GM12878 (cell line): ENCODE results near the gene GLRX2. TPM values are rescaled to one million over a fixed set of nuclear protein-coding genes. Genes with fewer than 3 reads are reported as not detected.

Experiments used
- ATAC-seq: fragments of 200-7000 bp; cut with Tn5 transposase; 3 replicates; pipeline ENCODE4 v1.9.1; 2020; ENCODE audit warnings: mild to moderate bottlenecking, moderate library complexity
- BruUV-seq: library from RNA; stranded (reverse); fragments of 400-500 nt; replicated peaks from 2 replicates; lab custom pipeline; 2021; lab: Mats Ljungman, UMichigan
- CTCF ChIA-PET: fragments of 300-600 bp; sonication (Branson Sonifier 250); formaldehyde crosslinking; extraction: SDS; loops from one replicate; lab custom pipeline; 2021; ENCODE audit warnings: inconsistent platforms; lab: Yijun Ruan, JAX
- POLR2A ChIA-PET: fragments of 350-600 bp; formaldehyde crosslinking; extraction: SDS; loops from one replicate; lab custom pipeline; 2021; ENCODE audit warnings: inconsistent platforms; lab: Charles Lee
- RAD21 ChIA-PET: fragments of 300-600 bp; sonication (Branson Sonifier 250); formaldehyde crosslinking; loops from one replicate; lab custom pipeline; 2023; ENCODE audit warnings: antibody characterized with exemption; ENCODE audit not compliant: unreplicated experiment; lab: Charles Lee
- SMC1A ChIA-PET: fragments of 300-600 bp; sonication (Branson Sonifier 250); formaldehyde crosslinking; loops from one replicate; lab custom pipeline; 2023; ENCODE audit not compliant: unreplicated experiment, uncharacterized antibody; lab: Charles Lee
- DNase-seq: peaks from one replicate; pipeline ENCODE4 v3.0.0-alpha.2; 2011; ENCODE audit warnings: low read depth, low spot score
- FAIRE-seq: peaks from 3 replicates; lab custom pipeline; 2011; peaks lifted over from hg19 to GRCh38; lab: Jason Lieb, UNC
- H2AFZ ChIP-seq: 2 replicates; pipeline ENCODE4 v1.6.0; 2011; ENCODE audit warnings: low read depth, low read length, control low read depth; ENCODE audit not compliant: control insufficient read depth
- H3K27ac ChIP-seq: 2 replicates; pipeline ENCODE4 v1.5.1; 2011; ENCODE audit warnings: control low read depth; ENCODE audit not compliant: control insufficient read depth, insufficient read depth
- H3K27me3 ChIP-seq, 2 experiments: replicated peaks in 1 of 2; 2 replicates each; pipeline versions ENCODE4 v1.6.0 to v1.6.1; 2011; ENCODE audit warnings: low read length in 1 of 2; ENCODE audit not compliant: control insufficient read depth in 2 of 2, insufficient read depth in 2 of 2
- H3K36me3 ChIP-seq, 2 experiments: 2 replicates each; pipeline ENCODE4 v1.5.1; 2011; ENCODE audit warnings: low read length in 1 of 2; ENCODE audit not compliant: control insufficient read depth in 2 of 2, insufficient read depth in 2 of 2
- H3K4me1 ChIP-seq: 2 replicates; pipeline ENCODE4 v1.6.1; 2011; ENCODE audit warnings: mild to moderate bottlenecking, low read length, moderate library complexity, mixed read lengths; ENCODE audit not compliant: control insufficient read depth, insufficient read depth
- H3K4me2 ChIP-seq: 2 replicates; pipeline ENCODE4 v1.6.0; 2011; ENCODE audit warnings: control low read depth; ENCODE audit not compliant: control insufficient read depth, insufficient read depth
- H3K4me3 ChIP-seq: fragments of 200-600 bp; sonication (generic); 2 replicates; pipeline ENCODE4 v1.5.1; 2016
- H3K79me2 ChIP-seq: 2 replicates; pipeline ENCODE4 v1.6.0; 2011; ENCODE audit warnings: low read length; ENCODE audit not compliant: control insufficient read depth, insufficient read depth
- H3K9ac ChIP-seq: 2 replicates; pipeline ENCODE4 v1.8.0; 2011; ENCODE audit warnings: low read length, control low read depth, mixed read lengths; ENCODE audit not compliant: control insufficient read depth, insufficient read depth
- H3K9me3 ChIP-seq: replicated peaks from 3 replicates; pipeline ENCODE4 v1.5.1; 2011; ENCODE audit warnings: mild to moderate bottlenecking, low read length; ENCODE audit not compliant: control insufficient read depth, insufficient read depth
- H4K20me1 ChIP-seq: 2 replicates; pipeline ENCODE4 v1.6.0; 2011; ENCODE audit not compliant: control insufficient read depth, insufficient read depth
- GATAD2B ChIP-seq: fragments of 450-650 bp; conservative IDR thresholded peaks from 2 replicates; pipeline ENCODE4 v1.6.1; 2017; ENCODE audit warnings: low read depth, mild to moderate bottlenecking, moderate library complexity
- HCFC1 ChIP-seq: fragments of 150-350 bp; IDR thresholded peaks from 2 replicates; pipeline ENCODE4 v1.6.1; 2014; ENCODE audit warnings: low read length
- MAX ChIP-seq: IDR thresholded peaks from 2 replicates; pipeline ENCODE4 v1.6.1; 2012; ENCODE audit warnings: low read depth, low read length, improper control_type of control experiment
- ZBTB4 ChIP-seq: fragments of 450-650 bp; formaldehyde crosslinking; IDR thresholded peaks from 2 replicates; pipeline ENCODE4 v1.4.0; 2022; ENCODE audit warnings: mild to moderate bottlenecking, moderate library complexity
- WGBS: methylation state at CpG from one replicate; pipeline ENCODE4 v1.1.6; 2016; ENCODE audit warnings: low lambda C conversion rate; ENCODE audit not compliant: insufficient replicate concordance, insufficient coverage; ENCODE audit errors: missing lambda C conversion rate; 5-methylcytosine and 5-hydroxymethylcytosine counted together
- in situ Hi-C: fragments of 300-500 bp; cut with MboI; formaldehyde crosslinking; loops from 9 replicates; pipeline ENCODE4 v1.14.3; 2018; ENCODE audit warnings: mixed read lengths
- intact Hi-C: fragments of 100-400 bp; cut with micrococcal nuclease; formaldehyde crosslinking; loops from one replicate; pipeline ENCODE4 v1.14.2; 2022; ENCODE audit not compliant: unreplicated experiment
- polyA plus RNA-seq, 11 experiments: library from polyadenylated mRNA; depleted of rRNA in 4 of 11; unstranded in 6 of 11; stranded (reverse) in 5 of 11; fragments of >200 nt; fragmentation: Nextera tagmentation in 4 of 11; fragmentation: Illumina TruSeq in 1 of 11; extraction: Ambion mirVana in 4 of 11; extraction: Trizol in 1 of 11; gene quantifications; 1 replicate in 1 of 11; 2 replicates in 10 of 11; pipeline versions ENCODE4 v1.2.1 to v1.2.3, GENCODE V29; 2011 to 2016; ENCODE audit warnings: inconsistent platforms in 2 of 11, missing spikeins in 2 of 11, low read depth in 1 of 11
- total RNA-seq, 4 experiments: library from RNA; depleted of rRNA in 3 of 4; stranded (reverse); fragments of >200 nt in 3 of 4; fragmentation: Illumina TruSeq in 1 of 4; extraction: Trizol in 1 of 4; gene quantifications; 2 replicates each; pipeline versions ENCODE4 v1.2.1 to v1.2.3, GENCODE V29; 2013 to 2021
- TF ChIP-seq, protein P1 (sequence below), 3 experiments: IDR thresholded peaks in 2 of 3; conservative IDR thresholded peaks in 1 of 3; 2 replicates each; pipeline ENCODE4 v1.5.1; 2011; ENCODE audit warnings: low read depth in 3 of 3, low read length in 3 of 3, mild to moderate bottlenecking in 3 of 3, control low read depth in 2 of 3, moderate library complexity in 2 of 3, inconsistent platforms in 1 of 3, mixed read lengths in 1 of 3; ENCODE audit not compliant: control insufficient read depth in 2 of 3, insufficient read depth in 1 of 3; ENCODE audit errors: extremely low read depth in 1 of 3
- TF ChIP-seq, protein P2 (sequence below): fragments of 450-650 bp; IDR thresholded peaks from 2 replicates; pipeline ENCODE4 v1.6.1; 2017; ENCODE audit warnings: antibody characterized with exemption, mild to moderate bottlenecking, moderate library complexity

Gene GLRX2
- total and polyA plus RNA-seq, 10 of the 15 experiments (the other 5 are each of a cell fraction or from before 2014, with no cell fraction given), result 5.5 to 67.6 (median 16.6) TPM

DNA sequence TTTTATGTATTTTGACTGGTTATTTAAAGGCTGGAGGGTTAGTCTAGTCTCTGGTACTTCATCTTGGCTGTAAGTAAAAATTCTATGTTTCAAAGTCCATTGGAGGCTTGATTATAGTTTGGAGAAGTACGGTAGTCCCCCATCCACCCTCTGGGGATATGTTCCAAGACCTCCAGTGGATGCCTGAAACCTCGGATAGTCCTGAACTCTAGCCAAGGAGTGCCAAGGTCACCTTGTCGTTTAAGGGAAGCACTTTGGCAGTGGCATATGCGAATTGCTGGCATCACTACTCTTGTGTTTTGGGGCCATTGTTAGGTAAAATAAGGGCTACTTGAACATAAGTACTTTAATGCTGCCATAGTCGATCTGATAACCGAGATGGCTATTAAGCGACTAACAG lies 35.0 kb upstream of the GLRX2 start:
- ATAC-seq (no peak), DNase-seq (no peak), FAIRE-seq (no peak)
- ChIA-PET CTCF (no interaction called here), SMC1A (no interaction called here), RAD21 (no interaction called here), POLR2A (no interaction called here)
- Histone ChIP-seq H3K27ac (no peak overlapping the region), H3K27me3 (no peaks in the 10 kb centered on the region), H3K79me2 (no peaks in the 10 kb centered on the region; the same call in 1 of the 2 replicates), H2AFZ (no peak overlapping the region), H3K4me3 (no peak overlapping the region), H3K36me3 (peaks cover 3 to 28% of the 10 kb centered on the region in 2 experiments; a peak in 3 of 4 replicates), H4K20me1 (no peaks in the 10 kb centered on the region), H3K4me2 (no peak overlapping the region), H3K9me3 (no peaks in the 10 kb centered on the region), H3K4me1 (no peaks in the 10 kb centered on the region), H3K9ac (no peak overlapping the region)
- WGBS, result 98% methylated on average over 7 of the region's 7 CpGs
- intact Hi-C loops, result no loop called here
- no TSS peak for BruUV-seq
- TF ChIP-seq MAX, result no peak
- no peak for TF ChIP-seq GATAD2B
- TF ChIP-seq, protein P1, sequence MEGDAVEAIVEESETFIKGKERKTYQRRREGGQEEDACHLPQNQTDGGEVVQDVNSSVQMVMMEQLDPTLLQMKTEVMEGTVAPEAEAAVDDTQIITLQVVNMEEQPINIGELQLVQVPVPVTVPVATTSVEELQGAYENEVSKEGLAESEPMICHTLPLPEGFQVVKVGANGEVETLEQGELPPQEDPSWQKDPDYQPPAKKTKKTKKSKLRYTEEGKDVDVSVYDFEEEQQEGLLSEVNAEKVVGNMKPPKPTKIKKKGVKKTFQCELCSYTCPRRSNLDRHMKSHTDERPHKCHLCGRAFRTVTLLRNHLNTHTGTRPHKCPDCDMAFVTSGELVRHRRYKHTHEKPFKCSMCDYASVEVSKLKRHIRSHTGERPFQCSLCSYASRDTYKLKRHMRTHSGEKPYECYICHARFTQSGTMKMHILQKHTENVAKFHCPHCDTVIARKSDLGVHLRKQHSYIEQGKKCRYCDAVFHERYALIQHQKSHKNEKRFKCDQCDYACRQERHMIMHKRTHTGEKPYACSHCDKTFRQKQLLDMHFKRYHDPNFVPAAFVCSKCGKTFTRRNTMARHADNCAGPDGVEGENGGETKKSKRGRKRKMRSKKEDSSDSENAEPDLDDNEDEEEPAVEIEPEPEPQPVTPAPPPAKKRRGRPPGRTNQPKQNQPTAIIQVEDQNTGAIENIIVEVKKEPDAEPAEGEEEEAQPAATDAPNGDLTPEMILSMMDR (IDR thresholded peaks at IDR 0.05 in 2 of 3, conservative IDR thresholded peaks at IDR 0.05 in 1 of 3; ENCODE audit: control insufficient read depth in 2 of 3, extremely low read depth in 1 of 3, insufficient read depth in 1 of 3, low read depth in 3 of 3, low read length in 3 of 3), result no peak
- no peak for TF ChIP-seq HCFC1
- TF ChIP-seq, protein P2, sequence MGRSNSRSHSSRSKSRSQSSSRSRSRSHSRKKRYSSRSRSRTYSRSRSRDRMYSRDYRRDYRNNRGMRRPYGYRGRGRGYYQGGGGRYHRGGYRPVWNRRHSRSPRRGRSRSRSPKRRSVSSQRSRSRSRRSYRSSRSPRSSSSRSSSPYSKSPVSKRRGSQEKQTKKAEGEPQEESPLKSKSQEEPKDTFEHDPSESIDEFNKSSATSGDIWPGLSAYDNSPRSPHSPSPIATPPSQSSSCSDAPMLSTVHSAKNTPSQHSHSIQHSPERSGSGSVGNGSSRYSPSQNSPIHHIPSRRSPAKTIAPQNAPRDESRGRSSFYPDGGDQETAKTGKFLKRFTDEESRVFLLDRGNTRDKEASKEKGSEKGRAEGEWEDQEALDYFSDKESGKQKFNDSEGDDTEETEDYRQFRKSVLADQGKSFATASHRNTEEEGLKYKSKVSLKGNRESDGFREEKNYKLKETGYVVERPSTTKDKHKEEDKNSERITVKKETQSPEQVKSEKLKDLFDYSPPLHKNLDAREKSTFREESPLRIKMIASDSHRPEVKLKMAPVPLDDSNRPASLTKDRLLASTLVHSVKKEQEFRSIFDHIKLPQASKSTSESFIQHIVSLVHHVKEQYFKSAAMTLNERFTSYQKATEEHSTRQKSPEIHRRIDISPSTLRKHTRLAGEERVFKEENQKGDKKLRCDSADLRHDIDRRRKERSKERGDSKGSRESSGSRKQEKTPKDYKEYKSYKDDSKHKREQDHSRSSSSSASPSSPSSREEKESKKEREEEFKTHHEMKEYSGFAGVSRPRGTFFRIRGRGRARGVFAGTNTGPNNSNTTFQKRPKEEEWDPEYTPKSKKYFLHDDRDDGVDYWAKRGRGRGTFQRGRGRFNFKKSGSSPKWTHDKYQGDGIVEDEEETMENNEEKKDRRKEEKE, result no peak
- no peak for TF ChIP-seq ZBTB4 (CRISPR knock-in tag)
- in situ Hi-C loops, result no loop called here
